Duodenal mucosa (tissue), 2 donors: ENCODE measurements around the gene TESK2.
"Not testable (repeated sequence)": the region's sequence is repeated elsewhere in the genome, so short reads cannot be mapped to it uniquely, and the experiment has no call there.

Experiments used
- H3K27ac ChIP-seq: one replicate; pipeline ENCODE4 v1.7.0; 2013; ENCODE audit warnings: low read depth, low read length
- H3K27me3 ChIP-seq, 2 donors: one replicate each; pipeline ENCODE4 v1.7.0; 2013; ENCODE audit warnings: low read length in 2 of 2, control low read depth in 1 of 2; ENCODE audit not compliant: insufficient read depth in 2 of 2, control insufficient read depth in 1 of 2
- H3K36me3 ChIP-seq, 2 donors: one replicate each; pipeline ENCODE4 v1.7.0; 2013; ENCODE audit warnings: low read length in 2 of 2, control low read depth in 1 of 2; ENCODE audit not compliant: insufficient read depth in 2 of 2, control insufficient read depth in 1 of 2
- H3K4me1 ChIP-seq, 2 donors: one replicate each; pipeline ENCODE4 v1.7.0; 2013; ENCODE audit warnings: low read length in 2 of 2, control low read depth in 1 of 2; ENCODE audit not compliant: insufficient read depth in 2 of 2, control insufficient read depth in 1 of 2
- H3K4me3 ChIP-seq, 2 donors: one replicate each; pipeline ENCODE4 v1.7.0; 2013; ENCODE audit warnings: low read length in 2 of 2, low read depth in 1 of 2
- H3K9ac ChIP-seq, 2 donors: one replicate each; pipeline ENCODE4 v1.7.0; 2013; ENCODE audit warnings: low read length in 2 of 2, low read depth in 1 of 2
- H3K9me3 ChIP-seq, 2 donors: one replicate each; pipeline ENCODE4 v1.7.0; 2013; ENCODE audit warnings: low read length in 2 of 2, control low read depth in 1 of 2; ENCODE audit not compliant: control insufficient read depth in 1 of 2

The TESK2 gene, protein sequence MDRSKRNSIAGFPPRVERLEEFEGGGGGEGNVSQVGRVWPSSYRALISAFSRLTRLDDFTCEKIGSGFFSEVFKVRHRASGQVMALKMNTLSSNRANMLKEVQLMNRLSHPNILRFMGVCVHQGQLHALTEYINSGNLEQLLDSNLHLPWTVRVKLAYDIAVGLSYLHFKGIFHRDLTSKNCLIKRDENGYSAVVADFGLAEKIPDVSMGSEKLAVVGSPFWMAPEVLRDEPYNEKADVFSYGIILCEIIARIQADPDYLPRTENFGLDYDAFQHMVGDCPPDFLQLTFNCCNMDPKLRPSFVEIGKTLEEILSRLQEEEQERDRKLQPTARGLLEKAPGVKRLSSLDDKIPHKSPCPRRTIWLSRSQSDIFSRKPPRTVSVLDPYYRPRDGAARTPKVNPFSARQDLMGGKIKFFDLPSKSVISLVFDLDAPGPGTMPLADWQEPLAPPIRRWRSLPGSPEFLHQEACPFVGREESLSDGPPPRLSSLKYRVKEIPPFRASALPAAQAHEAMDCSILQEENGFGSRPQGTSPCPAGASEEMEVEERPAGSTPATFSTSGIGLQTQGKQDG

DNA sequence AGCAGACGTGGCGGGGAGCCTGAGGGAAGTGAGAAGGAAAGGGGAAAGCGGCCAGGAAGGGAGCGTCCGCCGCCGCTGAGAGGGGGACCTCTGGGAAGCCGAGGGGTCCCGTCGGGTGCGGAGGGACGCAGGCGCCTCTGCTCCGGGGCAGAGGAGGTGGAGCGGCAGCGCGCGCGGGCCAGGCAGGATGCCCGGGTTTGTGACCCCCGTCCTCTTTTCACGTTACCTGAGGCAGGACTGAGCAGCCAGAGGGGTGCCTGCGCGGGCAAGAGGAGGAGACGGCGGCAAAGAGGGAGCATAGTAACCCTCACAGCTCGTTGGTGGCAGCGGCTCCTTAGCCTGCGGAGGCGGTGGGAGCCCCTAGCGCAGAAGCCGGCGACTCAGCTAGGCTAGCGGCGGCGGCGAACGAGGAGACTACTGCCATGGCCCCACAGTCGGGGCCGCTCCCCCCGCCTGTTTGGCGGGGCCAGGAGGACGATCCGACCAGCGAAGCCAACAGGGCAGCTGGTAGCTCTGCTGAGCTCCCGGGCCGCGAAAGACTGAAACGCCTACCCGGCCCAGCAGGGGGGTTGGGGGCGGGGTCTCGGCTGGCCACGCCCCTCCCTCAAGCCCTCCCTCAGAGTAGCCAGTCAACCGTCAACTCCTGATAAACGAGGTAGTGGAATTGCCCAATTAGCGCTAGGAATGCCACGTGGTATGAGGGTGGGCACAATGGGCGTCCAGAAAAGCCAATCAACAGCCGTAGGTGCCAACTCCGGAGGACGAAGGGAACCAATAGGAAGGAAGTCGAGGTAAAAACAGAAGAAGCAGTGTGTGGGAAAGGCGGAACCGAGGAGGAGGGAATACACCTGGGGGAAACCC, at the start of gene TESK2:
TESK2 (minus strand) TSS at position 538 of the 861 bp plus-strand sequence. CDS start 33,378 bp downstream, outside the sequence.
- Histone ChIP-seq H3K36me3 (no peaks in the 10 kb centered on the region), H3K9me3 (no peaks in the 10 kb centered on the region), H3K27me3 (no peaks in the 10 kb centered on the region), H3K4me1 (peaks cover 11 to 14% of the 10 kb centered on the region in 2 donors), H3K9ac (peak within 1 kb of the TSS; percentile 81 to 91), H3K27ac (peak within 1 kb of the TSS; percentile 70), H3K4me3 (peak within 1 kb of the TSS; percentile 83 to 93)

DNA sequence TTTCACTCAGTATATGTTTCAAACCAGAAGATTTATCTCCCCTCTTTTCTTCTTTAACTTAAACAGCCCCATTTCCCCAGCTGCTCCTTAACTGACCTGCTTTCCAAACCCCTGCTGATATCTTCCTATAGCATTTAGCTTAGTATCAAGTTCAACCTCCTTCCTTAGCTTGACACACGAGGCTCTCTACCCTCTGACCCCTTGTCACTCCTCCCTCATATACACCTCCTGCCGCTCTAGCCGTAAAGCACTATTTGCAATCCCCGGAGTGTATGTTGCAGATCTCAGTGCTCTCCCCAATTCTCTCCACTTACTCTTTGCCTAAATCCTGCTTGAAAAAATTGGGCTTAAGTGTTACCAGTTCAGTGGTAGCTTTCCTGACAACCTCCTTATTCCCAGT, 45.9 kb upstream of the TESK2 start:
- Histone ChIP-seq H3K27ac (no peak overlapping the region), H3K36me3 (no peaks in the 10 kb centered on the region), H3K9ac (no peak overlapping the region), H3K4me3 (no peak overlapping the region), H3K27me3 (no peaks in the 10 kb centered on the region), H3K4me1 (no peaks in the 10 kb centered on the region), H3K9me3 (no peaks in the 10 kb centered on the region)

DNA sequence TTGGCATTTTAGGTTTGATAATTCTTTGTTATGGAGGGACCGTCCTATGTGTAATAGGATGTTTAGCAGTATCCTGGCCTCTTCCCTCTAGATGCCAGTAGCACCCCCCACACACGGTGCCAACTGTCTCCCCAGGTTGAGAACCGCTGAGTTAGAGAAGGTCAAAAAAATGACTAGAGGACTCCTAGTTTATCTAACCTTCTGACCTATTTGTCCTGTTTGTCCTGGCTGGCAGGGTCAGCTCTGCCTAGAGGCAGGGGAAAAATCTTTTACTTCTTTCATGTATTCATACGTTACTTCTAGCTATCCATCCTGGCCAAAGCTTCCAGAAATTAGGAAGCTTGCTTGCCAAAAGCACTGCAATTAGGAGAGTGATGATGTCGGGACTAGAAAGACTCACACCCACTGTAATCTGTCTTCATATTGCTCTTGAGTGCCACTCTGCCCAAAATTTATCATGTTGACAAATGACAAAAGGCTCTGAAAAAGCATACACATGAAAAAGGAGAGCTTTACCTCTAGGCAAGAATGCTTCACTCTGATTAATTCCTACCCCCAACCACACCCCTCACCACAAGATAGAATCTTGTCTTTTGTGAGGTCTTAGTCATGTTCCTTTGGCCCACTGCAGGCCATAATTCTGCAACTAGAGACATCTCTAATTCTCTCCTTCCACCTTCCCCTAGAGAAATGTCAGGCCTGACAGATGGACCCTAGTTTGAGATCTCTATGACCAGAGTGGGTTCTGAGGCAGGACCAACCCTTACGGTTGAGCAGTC, 45.2 kb upstream of the TESK2 start:
- Histone ChIP-seq H3K9ac (no peak overlapping the region), H3K27me3 (no peaks in the 10 kb centered on the region), H3K27ac (no peak overlapping the region), H3K36me3 (no peaks in the 10 kb centered on the region), H3K4me3 (no peak overlapping the region), H3K9me3 (no peaks in the 10 kb centered on the region), H3K4me1 (no peaks in the 10 kb centered on the region)

DNA sequence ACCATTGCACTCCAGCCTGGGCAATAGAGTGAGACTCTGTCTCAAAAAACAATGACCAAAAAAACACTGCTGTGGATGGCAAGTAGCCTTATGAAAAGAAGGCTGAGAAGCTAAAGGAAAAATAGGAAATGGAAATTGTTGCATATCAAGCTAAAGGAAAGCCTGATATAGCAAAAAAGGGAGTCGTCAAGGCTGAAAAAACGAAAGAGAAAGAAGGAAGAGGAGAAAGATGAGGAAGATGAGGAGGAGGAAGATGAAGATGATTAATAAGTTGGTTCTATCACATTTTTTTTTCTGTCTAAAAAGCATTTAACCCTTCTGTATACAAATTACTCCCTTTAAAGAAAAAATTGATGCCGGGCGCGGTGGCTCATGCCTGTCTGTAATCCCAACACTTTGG, 40.9 kb upstream of the TESK2 start:
- no peaks in the 10 kb centered on the region for H3K9me3 ChIP-seq
- no peaks in the 10 kb centered on the region for H3K4me1 ChIP-seq
- no peak overlapping the region for H3K27ac ChIP-seq
- H3K4me3 ChIP-seq = no peak overlapping the region
- H3K36me3 ChIP-seq = no peaks in the 10 kb centered on the region
- H3K27me3 ChIP-seq = no peaks in the 10 kb centered on the region
- no peak overlapping the region for H3K9ac ChIP-seq

DNA sequence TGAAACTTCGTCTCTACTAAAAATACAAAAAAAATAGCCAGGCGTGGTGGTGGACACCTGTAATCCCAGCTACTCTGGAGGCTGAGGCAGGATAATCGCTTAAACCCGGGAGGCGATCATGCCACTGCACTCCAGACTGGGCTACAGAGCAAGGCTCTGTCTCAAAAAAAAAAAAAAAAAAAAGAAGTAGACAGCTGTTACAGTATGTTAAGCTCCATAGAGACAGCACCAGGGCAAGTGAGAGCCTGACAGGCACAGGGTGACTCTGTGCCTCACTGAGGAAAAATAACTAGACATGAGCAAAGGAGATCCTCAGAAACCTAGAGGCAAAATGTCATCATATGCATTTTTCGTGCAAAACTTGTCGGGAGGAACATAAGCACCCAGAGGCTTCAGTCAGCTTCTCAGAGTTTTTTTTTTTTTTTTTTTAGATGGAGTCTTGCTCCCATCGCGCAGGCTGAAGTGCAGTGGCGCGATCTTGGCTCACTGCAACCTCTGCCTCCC, 39.7 kb upstream of the TESK2 start:
- Histone ChIP-seq H3K36me3 (no peaks in the 10 kb centered on the region), H3K4me1 (no peaks in the 10 kb centered on the region), H3K27me3 (no peaks in the 10 kb centered on the region), H3K9me3 (no peaks in the 10 kb centered on the region), H3K4me3 (no peak overlapping the region), H3K27ac (no peak overlapping the region), H3K9ac (no peak overlapping the region)

DNA sequence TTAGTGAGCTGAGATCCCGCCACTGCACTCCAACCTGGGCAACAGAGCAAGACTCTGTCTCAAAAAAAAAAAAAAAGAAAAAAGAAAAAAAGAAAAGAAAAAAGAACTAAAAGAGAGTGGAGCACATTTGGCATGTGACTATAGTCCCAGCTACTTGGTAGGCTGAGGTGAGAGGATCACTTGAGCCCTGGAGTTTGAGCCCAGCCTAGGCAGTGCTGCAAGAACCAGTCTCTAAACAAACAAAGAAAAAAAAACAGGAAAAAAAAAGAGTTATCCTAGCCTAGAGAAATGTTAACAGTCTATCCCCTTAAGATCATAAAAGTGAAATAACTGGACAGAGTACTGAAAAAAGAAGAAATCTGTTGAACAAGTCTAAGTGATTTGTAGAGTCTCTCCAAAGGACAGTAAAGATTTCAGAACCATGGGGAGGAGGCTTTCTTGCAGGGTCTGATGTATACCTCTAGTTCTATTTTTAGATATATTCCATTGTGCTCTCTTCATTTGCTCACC, 35.2 kb upstream of the TESK2 start:
- H3K4me1 ChIP-seq = peaks cover 7 to 8% of the 10 kb centered on the region in 2 donors
- no peak overlapping the region for H3K27ac ChIP-seq
- H3K36me3 ChIP-seq = no peaks in the 10 kb centered on the region
- H3K27me3 ChIP-seq = no peaks in the 10 kb centered on the region
- H3K4me3 ChIP-seq = no peak overlapping the region
- H3K9ac ChIP-seq = no peak overlapping the region
- no peaks in the 10 kb centered on the region for H3K9me3 ChIP-seq

DNA sequence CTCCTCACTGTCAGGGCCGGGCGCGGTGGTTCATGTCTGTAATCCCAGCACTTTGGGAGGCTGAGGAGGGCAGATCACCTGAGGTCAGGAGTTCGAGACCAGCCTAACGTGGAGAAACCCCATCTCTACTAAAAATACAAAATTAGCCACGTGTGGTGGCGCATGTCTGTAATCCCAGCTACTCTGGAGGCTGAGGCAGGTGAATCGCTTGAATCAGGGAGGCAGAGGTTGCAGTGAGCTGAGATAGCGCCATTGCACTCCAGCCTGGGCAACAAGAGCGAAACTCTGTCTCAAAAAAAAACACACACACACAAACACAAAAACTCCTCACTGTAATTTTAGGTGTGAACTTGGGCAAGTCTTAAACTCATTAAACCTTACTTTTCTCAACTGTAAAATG, 33.0 kb upstream of the TESK2 start:
- not testable (repeated sequence) for H3K27me3 ChIP-seq, H3K27ac ChIP-seq, H3K9ac ChIP-seq, H3K36me3 ChIP-seq, H3K9me3 ChIP-seq, H3K4me3 ChIP-seq
- H3K4me1 ChIP-seq = peaks cover 11 to 13% of the 10 kb centered on the region in 2 donors

DNA sequence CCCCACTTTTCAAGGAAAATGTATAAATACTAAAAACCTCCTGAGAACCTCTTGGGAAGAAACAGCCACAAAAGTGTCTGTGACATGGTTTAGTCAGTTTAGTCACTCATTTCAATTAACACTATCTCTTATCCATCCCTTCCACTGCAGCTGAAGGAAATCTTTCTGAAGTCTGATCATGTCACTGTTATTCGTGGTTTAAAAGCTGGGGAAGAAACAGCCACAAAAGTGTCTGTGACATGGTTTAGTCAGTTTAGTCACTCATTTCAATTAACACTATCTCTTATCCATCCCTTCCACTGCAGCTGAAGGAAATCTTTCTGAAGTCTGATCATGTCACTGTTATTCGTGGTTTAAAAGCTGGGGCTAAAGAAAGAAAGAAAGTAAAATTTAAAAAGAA, 32.6 kb upstream of the TESK2 start:
- not testable (repeated sequence) for H3K4me3 ChIP-seq, H3K27me3 ChIP-seq, H3K9me3 ChIP-seq, H3K9ac ChIP-seq, H3K36me3 ChIP-seq, H3K27ac ChIP-seq
- peaks cover 16 to 17% of the 10 kb centered on the region in 2 donors for H3K4me1 ChIP-seq

DNA sequence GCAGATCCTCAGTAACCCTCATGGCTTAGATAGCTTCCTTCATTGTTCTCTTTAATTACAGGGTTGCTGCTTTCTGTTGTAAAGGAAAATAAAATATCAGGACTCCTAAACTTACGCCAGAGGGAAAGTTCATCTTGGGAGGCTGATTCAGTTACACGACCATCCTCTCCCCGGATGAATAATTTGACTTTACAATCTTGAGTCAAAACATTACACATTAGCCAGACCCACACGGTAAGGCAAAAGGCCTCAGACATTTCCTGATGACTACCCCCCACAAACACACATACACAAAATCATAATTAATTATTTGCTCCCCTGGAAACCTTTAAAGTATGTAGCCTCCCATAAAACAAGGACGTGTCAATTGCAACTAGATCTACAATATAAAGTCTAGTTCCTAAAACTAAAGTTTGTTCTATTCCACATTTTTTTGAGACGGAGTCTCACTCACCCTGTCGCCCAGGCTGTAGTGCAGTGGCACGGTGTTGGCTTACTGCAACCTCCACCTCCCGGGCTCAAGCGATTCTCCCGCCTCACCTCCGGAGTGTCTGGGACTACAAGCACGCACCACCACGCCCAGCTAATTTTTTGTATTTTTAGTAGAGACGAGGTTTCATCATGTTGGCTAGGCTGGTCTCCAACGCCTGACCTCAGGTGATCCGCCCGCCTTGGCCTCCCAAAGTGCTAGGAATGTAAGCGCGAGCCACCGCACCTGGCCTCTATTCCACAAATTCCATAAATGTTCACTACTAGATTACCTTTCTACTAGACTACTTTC, 31.6 kb upstream of the TESK2 start:
- peaks cover 16 to 24% of the 10 kb centered on the region in 2 donors for H3K4me1 ChIP-seq

More for the DNA sequence above, 31.6 kb upstream of the TESK2 start:
- Histone ChIP-seq H3K27ac (peak overlapping the region; percentile 81), H3K4me3 (peak overlapping the region; percentile 81 to 87), H3K36me3 (peaks cover 0 to 5% of the 10 kb centered on the region in 2 donors), H3K9ac (peak overlapping the region; percentile 96 to 100), H3K9me3 (no peaks in the 10 kb centered on the region), H3K27me3 (no peaks in the 10 kb centered on the region)
